HUES6 (cell line): Measurements from ENCODE around the gene C4BPA.

Experiments used
- H3K27ac ChIP-seq: 2 replicates; pipeline ENCODE4 v1.7.0; 2013; ENCODE audit warnings: low read depth, mild to moderate bottlenecking, low read length, inconsistent platforms
- H3K27me3 ChIP-seq: 2 replicates; pipeline ENCODE4 v1.6.1; 2013; ENCODE audit warnings: low read length; ENCODE audit not compliant: control insufficient read depth, insufficient read depth
- H3K36me3 ChIP-seq: 2 replicates; pipeline ENCODE4 v1.6.1; 2013; ENCODE audit warnings: low read length; ENCODE audit not compliant: control insufficient read depth, insufficient read depth
- H3K4me1 ChIP-seq: 2 replicates; pipeline ENCODE4 v1.6.1; 2013; ENCODE audit warnings: low read length; ENCODE audit not compliant: control insufficient read depth, insufficient read depth
- H3K4me3 ChIP-seq: 2 replicates; pipeline ENCODE4 v1.5.1; 2013; ENCODE audit warnings: low read depth, low read length
- H3K9ac ChIP-seq: one replicate; pipeline ENCODE4 v1.6.1; 2013; ENCODE audit warnings: mild to moderate bottlenecking, low read length
- H3K9me3 ChIP-seq: 2 replicates; pipeline ENCODE4 v1.6.1; 2013; ENCODE audit warnings: low read depth, low read length; ENCODE audit not compliant: control insufficient read depth, insufficient read depth

Gene C4BPA

GRCh38 chr1:207067185-207067584 lies 36.8 kb upstream of the C4BPA start:
- Histone ChIP-seq H3K9ac (no peak overlapping the region), H3K9me3 (no peaks in the 10 kb centered on the region), H3K27ac (no peak overlapping the region), H3K36me3 (peaks cover 79% of the 10 kb centered on the region), H3K4me3 (no peak overlapping the region), H3K4me1 (no peaks in the 10 kb centered on the region), H3K27me3 (no peaks in the 10 kb centered on the region)

- H3K27ac ChIP-seq, result no peak overlapping the region
- no peaks in the 10 kb centered on the region for H3K9me3 ChIP-seq
- H3K36me3 ChIP-seq, result peaks cover 79% of the 10 kb centered on the region
These were observed 36.4 kb upstream of the C4BPA start for GRCh38 chr1:207067665-207068064.

GRCh38 chr1:207069061-207069460 lies 35.0 kb upstream of the C4BPA start:
- H3K27ac ChIP-seq, result no peak overlapping the region
- no peak overlapping the region for H3K9ac ChIP-seq
- H3K27me3 ChIP-seq, result no peaks in the 10 kb centered on the region
- H3K4me1 ChIP-seq, result no peaks in the 10 kb centered on the region
- no peak overlapping the region for H3K4me3 ChIP-seq
- peaks cover 69% of the 10 kb centered on the region for H3K36me3 ChIP-seq
- H3K9me3 ChIP-seq, result no peaks in the 10 kb centered on the region

More at GRCh38 chr1:207067665-207068064, 36.4 kb upstream of the C4BPA start:
- no peak overlapping the region for H3K4me3 ChIP-seq
- no peaks in the 10 kb centered on the region for H3K27me3 ChIP-seq
- no peak overlapping the region for H3K9ac ChIP-seq
- H3K4me1 ChIP-seq, result no peaks in the 10 kb centered on the region

- H3K9me3 ChIP-seq, result no peaks in the 10 kb centered on the region
- no peaks in the 10 kb centered on the region for H3K27me3 ChIP-seq
- no peak overlapping the region for H3K9ac ChIP-seq
- no peak overlapping the region for H3K27ac ChIP-seq
- peaks cover 63% of the 10 kb centered on the region for H3K36me3 ChIP-seq
- H3K4me3 ChIP-seq, result no peak overlapping the region
- H3K4me1 ChIP-seq, result no peaks in the 10 kb centered on the region
These were observed 34.1 kb upstream of the C4BPA start for GRCh38 chr1:207069858-207070506.

- Histone ChIP-seq H3K27ac (no peak overlapping the region), H3K36me3 (peaks cover 64% of the 10 kb centered on the region), H3K4me1 (no peaks in the 10 kb centered on the region), H3K9me3 (no peaks in the 10 kb centered on the region), H3K27me3 (no peaks in the 10 kb centered on the region), H3K4me3 (no peak overlapping the region), H3K9ac (no peak overlapping the region)
These were observed 33.2 kb upstream of the C4BPA start for GRCh38 chr1:207070811-207071210.

- no peaks in the 10 kb centered on the region for H3K9me3 ChIP-seq
- H3K36me3 ChIP-seq, result peaks cover 61% of the 10 kb centered on the region
- H3K9ac ChIP-seq, result no peak overlapping the region
- H3K27ac ChIP-seq, result no peak overlapping the region
- no peak overlapping the region for H3K4me3 ChIP-seq
- H3K27me3 ChIP-seq, result no peaks in the 10 kb centered on the region
- no peaks in the 10 kb centered on the region for H3K4me1 ChIP-seq
These were observed 32.6 kb upstream of the C4BPA start for GRCh38 chr1:207071426-207071825.

GRCh38 chr1:207072233-207072632 lies 31.8 kb upstream of the C4BPA start:
- Histone ChIP-seq H3K9me3 (no peaks in the 10 kb centered on the region), H3K27me3 (no peaks in the 10 kb centered on the region), H3K27ac (no peak overlapping the region), H3K9ac (no peak overlapping the region), H3K36me3 (peaks cover 56% of the 10 kb centered on the region), H3K4me1 (no peaks in the 10 kb centered on the region), H3K4me3 (no peak overlapping the region)

GRCh38 chr1:207073906-207074820 lies 29.9 kb upstream of the C4BPA start:
- Histone ChIP-seq H3K27me3 (no peaks in the 10 kb centered on the region), H3K9ac (no peak overlapping the region), H3K4me1 (0 out of 2 replicates have a peak, but pooled peaks cover 4% of the 10 kb centered on the region), H3K4me3 (no peak overlapping the region), H3K36me3 (peaks cover 46% of the 10 kb centered on the region), H3K9me3 (no peaks in the 10 kb centered on the region), H3K27ac (no peak overlapping the region)

- Histone ChIP-seq H3K27me3 (no peaks in the 10 kb centered on the region), H3K4me1 (0 out of 2 replicates have a peak, but pooled peaks cover 4% of the 10 kb centered on the region), H3K27ac (no peak overlapping the region), H3K9me3 (no peaks in the 10 kb centered on the region), H3K36me3 (peaks cover 25% of the 10 kb centered on the region), H3K4me3 (no peak overlapping the region), H3K9ac (no peak overlapping the region)
These were observed 27.7 kb upstream of the C4BPA start for GRCh38 chr1:207076181-207076955.

GRCh38 chr1:207077012-207077411 lies 27.0 kb upstream of the C4BPA start:
- H3K27me3 ChIP-seq, result no peaks in the 10 kb centered on the region
- no peak overlapping the region for H3K4me3 ChIP-seq
- H3K9ac ChIP-seq, result no peak overlapping the region
- no peaks in the 10 kb centered on the region for H3K9me3 ChIP-seq
- peaks cover 19% of the 10 kb centered on the region for H3K36me3 ChIP-seq
- H3K27ac ChIP-seq, result no peak overlapping the region
- 0 out of 2 replicates have a peak, but pooled peaks cover 4% of the 10 kb centered on the region for H3K4me1 ChIP-seq
